ENCODE data around the gene GPATCH3.
"Not testable (repeated sequence)": the region's sequence is repeated elsewhere in the genome, so short reads cannot be mapped to it uniquely, and the experiment has no call there.

Gene GPATCH3, protein sequence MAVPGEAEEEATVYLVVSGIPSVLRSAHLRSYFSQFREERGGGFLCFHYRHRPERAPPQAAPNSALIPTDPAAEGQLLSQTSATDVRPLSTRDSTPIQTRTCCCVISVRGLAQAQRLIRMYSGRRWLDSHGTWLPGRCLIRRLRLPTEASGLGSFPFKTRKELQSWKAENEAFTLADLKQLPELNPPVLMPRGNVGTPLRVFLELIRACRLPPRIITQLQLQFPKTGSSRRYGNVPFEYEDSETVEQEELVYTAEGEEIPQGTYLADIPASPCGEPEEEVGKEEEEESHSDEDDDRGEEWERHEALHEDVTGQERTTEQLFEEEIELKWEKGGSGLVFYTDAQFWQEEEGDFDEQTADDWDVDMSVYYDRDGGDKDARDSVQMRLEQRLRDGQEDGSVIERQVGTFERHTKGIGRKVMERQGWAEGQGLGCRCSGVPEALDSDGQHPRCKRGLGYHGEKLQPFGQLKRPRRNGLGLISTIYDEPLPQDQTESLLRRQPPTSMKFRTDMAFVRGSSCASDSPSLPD

DNA sequence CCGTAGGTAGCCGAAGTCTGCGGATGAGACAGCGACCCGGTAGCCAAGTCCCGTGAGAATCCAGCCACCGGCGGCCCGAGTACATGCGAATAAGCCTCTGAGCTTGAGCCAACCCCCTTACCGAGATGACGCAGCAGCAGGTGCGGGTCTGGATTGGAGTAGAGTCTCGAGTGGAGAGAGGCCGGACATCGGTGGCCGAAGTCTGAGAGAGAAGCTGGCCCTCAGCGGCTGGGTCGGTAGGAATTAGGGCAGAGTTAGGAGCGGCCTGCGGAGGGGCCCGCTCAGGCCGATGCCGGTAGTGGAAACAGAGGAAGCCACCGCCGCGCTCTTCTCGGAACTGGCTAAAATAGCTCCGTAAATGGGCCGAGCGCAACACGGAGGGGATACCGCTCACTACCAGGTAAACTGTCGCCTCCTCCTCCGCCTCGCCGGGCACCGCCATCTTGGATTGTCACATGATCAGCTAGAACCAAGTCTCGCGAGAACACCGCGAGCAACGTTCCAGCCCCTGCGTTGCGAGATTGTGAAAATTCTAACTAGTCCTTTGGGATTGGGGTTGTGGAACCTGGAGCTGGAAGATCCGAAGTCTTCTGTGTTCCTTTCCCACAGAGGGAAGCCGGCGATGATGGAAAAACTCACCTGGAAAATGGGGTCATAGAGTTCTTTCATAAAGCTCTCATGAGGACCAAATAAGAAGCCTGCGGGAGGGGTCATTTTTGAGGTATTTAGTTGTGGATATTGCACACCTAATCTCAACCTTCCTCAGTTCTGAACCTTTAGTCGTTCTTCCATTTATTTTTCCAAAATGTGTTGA lies at the start of gene GPATCH3:
Gene GPATCH3, minus strand, starts transcription at position 467 of the 814 bp plus-strand sequence. Its CDS starts 25 bp downstream, at position 442.
- peak; percentile 92 to 97 for DNase-seq

DNA sequence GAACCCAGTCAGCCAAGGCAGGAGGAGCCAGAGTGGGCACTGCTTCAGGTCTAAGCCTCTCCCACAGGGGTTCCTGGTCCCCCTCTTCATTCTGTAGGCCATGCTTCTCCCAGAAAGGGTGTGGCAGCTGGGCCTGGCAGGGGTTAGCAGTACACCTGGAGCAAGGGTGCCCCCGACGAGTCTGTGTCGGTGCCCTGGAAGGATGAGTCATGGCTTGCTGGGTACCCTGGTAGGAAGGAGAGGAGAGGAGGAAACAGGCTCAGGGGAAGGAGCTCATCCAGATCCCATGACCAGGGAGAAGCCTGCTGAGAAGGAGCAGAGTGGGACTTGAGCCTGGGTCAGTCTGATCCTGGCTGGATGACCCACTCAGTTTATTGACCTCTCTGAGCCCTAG lies 49.7 kb upstream of the GPATCH3 start:
- DNase-seq, result no peak

DNA sequence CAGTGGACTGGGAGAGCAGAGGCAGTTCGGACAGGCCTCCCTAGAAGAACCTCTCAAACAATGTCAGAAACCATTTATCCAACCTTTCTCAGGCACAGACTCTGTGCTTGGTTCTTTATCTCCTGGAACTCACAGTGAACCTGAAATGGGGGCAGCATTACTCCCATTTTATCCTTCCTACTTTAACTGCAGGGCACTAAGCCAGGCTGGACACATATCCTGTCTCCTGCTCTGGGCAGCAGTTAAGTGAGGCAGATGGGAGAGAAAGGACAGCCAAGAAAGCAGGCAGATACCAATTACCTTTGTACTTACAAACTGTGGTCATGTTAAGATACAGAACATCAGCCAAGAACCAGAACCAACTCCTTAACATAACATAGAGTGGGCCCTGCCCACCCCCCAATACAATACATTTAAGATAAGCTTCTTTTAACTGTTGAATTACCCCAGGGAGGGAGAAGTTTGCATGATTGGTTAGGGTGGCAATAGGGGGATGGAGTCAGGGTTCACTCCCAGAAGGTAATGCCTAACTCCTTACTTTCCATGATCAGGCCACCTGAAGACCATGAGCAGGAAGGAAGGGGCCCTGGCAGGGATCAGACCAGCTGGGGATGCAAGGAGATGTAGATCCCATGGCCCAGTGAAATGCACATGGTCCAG lies 49.1 kb upstream of the GPATCH3 start:
- peak in 1 of 2 experiments; percentile 19 for DNase-seq

DNA sequence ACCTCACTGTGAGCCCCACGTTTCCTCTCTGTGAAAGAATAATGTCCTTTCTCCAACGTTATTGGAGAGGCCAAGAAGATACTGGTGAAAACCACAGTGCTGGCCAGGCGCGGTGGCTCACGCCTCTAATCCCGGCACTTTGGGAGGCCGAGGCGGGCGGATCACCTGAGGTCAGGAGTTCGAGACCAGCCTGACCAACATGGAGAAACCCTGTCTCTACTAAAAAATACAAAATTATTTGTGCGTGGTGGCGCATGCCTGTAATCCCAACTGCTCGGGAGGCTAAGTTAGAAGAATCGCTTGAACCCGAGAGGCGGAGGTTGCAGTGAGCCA lies 48.4 kb upstream of the GPATCH3 start:
- DNase-seq, result not testable (repeated sequence)

DNA sequence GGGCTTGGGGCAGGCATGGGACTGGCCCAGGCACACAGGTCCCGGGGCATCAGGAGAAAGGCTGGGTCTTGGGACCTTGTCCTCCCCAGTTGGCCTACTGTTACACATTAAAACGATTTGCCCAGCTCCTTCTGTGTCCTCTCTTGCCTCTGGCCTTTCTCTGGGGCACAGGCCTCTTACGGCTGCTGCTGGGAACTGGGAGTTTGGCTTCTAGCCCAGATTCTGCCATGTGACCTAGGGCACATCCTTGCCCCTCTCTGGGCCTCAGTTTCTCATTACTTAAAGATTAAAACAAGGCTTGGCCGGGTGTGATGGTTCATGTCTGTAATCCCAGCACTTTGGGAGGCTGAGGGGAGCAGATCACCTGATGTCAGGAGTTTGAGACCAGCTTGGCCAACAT lies 46.0 kb upstream of the GPATCH3 start:
- no peak for DNase-seq

DNA sequence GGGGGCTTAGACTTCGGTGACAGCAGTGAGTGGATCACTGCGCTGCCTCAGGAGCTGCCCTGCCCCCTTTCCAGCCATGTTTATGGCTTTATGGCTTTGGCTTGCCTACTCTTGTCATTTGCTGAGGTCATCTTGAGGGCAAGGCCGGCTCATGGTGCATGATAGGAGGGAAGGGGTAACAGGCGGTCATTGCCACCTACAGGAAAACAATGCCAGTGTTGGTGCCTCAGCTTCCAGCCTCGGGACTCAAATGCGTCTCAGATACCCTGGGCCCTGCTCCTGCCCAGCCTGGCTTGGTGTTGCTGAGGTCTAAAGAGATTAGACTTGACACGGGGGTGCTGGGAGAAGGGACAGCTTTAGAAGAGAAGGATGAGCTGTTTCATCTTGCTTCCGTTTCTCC lies 45.5 kb upstream of the GPATCH3 start:
- no peak for DNase-seq

DNA sequence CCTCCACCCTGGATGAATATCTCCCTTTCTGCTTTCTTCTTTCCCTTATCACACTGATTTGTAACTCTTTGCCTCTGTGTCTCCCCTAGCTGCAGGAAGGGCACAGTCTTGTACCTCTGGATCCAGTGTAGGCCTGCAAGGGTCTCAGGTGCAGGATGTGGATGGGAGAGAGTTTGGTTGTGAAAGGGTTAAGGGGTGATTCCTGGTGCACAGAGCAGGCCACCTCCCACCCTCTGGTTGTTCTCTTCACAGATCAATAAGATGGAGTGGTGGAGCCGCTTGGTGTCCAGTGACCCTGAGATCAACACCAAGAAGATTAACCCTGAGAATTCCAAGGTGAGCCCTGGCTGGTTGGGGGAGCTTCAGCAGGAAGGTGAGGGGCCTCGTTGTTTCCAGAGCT lies 44.9 kb upstream of the GPATCH3 start:
- DNase-seq, result no peak

DNA sequence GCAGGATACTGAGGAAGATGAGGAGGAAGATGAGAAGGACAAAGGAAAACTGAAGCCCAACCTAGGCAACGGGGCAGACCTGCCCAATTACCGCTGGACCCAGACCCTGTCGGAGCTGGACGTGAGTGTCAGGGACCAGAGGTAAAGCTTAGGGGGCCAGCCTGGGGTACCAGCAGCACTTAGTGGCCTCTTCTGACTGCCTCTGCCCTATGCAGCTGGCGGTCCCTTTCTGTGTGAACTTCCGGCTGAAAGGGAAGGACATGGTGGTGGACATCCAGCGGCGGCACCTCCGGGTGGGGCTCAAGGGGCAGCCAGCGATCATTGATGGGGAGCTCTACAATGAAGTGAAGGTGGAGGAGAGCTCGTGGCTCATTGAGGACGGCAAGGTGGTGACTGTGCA lies 42.4 kb upstream of the GPATCH3 start:
- no peak for DNase-seq

DNA sequence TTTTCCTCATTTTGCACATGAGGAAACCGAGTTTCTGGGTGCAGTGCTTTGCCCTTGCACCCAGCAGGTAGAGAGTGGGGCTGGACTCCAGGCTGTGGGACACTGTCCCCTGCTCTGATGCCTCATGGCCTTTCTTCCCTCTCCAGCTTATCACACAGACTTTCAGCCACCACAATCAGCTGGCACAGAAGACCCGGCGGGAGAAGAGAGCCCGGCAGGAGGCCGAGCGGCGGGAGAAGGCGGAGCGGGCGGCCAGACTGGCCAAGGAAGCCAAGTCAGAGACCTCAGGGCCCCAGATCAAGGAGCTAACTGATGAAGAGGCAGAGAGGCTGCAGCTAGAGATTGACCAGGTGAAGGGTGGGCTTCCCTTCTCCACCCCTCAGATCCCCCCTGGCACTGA lies 41.0 kb upstream of the GPATCH3 start:
- DNase-seq, result no peak

DNA sequence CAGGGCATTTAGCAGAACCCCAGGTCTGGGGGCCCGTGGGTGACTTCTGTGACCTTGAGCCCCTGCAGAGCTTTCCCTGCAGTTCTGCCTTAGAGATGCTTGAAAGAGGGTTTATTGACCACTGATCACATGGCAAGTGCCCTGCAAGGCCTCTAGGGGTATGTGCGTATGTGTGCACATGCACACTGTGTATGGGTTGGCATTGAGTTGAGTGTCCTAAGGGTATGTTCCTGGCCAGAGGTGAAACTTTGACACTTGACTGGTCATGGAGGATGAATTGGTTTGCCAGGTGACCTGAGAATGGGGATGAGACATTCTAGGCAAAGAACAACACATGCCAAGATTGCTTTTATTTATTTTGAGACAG lies 38.4 kb upstream of the GPATCH3 start:
- DNase-seq, result no peak

DNA sequence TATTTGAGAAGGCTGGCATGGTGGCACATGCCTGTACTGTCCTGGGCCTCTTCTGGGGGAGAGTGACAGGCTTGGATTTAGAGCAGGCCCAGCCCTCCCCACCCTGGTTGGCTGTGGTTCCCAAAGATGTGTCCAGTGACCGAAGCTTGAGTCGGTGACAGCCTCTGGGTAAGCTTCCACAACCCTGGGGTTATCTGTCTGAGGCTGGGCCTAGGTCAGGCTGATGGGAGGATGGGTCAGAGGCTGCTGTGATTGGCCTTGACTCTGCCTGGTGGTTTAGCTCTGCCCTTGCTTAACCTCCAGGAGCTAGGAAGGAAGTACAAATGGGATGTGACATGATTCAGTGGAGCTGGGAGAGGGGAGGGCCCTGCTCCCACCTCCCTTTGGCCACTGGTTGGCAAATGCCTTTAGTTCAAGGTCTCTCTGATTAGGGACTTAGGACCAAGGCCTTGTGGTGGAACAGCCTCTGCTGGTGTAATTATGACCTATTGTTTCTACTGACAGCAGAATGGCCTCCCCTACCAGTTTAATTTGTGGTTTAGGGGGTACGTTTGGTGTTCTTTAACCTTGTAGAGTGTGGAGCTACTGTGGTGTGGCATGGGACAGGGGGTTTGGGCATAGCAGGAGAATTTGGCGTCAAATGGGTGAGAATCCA lies 37.9 kb upstream of the GPATCH3 start:
- no peak for DNase-seq

DNA sequence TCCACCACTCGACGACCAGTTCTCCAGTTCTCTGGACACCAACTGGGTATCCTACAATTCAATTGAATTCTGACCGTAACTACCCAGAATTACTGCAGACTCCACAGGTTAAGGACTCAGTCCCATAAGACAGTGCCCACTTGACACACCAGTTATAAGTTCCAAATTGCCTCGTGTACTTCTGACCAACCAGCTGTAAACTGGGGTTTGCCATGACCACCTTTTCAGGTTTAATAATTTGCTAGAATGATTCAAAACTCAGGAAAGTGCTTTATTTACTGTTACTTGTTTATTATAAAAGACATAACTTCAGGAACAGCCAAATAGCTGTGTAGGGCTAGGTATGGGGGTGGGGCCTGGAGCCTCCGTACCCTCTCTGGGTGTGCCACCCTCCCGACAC lies 36.6 kb upstream of the GPATCH3 start:
- DNase-seq, result no peak

DNA sequence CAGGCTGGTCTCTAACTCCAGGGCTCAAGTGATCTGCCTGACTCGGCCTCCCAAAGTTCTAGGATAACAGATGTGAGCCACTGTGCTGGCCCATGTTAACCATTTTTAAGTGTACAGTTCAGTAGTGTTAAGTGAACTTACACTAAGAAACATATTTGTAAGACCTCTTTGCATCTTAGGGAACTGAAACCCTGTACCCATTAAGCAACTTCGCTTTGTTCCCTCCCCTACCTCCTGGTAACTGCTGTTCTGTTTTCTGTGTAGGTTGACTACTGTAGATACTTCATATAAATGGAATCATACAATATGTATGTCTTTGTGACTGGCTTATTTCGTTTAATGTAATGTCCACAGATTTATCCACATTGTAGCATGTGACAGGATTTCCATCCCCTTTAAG lies 32.3 kb upstream of the GPATCH3 start:
- DNase-seq, result no peak

DNA sequence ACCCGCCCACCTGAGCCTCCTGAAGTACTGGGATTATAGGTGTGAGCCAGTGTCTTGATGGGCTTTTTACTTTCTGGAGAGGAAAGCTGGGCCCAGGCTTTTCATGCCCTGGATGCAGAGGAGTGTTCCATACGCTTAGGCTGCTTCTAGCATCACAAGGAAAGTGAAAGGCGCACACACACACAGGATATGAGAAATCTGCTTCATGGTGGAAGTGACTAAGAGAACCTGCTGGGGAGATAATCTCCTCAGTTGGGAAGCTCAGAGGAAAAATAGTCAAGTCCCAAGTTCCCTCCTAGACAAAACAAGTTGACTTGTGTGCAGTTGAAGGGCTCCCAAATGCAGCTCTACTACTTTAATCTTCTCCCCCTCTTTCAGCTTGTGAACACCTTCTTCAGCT lies 23.4 kb upstream of the GPATCH3 start:
- no peak for DNase-seq

DNA sequence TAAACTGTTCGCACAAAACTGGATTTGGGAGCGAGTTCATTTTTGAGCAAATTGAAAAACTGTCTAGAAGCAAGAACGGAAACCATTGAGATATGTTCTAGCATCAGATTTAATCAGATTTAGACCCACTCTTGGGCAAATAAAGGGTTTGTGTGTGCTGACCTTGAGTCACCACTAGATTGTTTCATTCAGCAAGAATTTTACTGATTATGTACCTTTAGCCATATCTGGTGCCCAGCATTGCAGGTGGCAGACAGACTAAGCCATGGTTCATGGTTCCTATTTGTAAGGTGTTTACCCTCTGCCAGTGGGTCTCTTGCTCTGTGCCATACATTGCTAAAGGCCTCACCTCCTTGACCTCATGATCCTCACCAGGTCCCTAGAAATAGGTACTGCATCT lies 22.6 kb upstream of the GPATCH3 start:
- no peak for DNase-seq

DNA sequence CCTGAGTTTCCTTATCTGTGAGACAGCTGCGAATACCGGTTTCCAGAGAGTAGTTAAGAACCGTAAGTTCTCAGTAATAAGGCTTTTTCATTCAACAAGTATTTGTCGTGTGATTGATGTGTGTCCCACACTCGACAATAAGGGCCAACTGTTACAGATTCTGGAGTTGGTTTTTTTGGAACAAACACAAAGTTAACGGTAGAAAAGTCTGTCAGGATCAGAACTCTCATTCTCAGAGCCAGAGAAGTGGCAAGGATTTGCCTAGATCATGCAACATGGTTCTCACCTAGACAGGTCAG lies 22.1 kb upstream of the GPATCH3 start:
- DNase-seq, result no peak

DNA sequence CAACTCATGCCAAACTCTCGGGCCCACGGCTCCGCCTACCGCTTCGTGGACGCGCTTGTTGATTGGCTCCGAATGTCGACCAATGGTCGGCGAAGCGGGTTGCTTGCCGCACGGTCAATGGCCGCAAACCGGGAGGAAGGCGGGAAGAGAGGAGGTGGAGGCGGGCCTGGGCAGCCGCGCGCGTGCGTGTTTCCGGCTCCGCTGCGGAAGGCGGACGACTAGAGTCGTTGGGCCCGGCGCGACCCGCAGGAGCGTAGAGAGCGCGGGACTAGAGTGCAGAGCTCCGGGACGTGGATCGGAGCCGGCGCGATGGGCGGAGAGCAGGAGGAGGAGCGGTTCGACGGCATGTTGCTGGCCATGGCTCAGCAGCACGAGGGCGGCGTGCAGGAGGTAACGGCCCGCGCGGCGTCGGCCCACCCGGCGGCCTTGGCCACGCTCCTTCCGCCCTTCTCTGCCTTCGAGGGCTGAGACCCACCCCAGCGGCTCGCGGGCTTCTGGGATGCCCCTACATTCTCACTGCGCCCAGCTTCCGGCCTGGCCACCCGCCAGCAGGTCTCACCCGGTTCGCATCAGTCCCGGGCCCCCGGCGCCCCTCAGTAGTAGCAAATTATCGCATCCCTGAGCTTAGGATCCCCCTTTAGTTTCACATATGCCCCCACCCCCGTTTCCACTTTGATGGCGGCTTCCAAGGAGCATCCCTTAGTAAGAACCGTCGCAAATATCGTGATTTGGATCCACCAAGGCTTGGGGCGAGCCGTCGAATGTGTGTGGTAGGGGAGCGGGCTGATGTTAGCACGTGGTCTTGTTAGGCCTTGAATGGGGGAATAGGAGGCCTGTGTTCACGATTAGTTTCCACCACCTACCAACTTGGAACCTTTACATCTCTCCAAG lies 21.5 kb upstream of the GPATCH3 start, which contains the start of gene NUDC:
Gene NUDC, plus strand, starts transcription at position 204 of the 891 bp plus-strand sequence. Its CDS starts 106 bp downstream, at position 310.
- DNase-seq, result peak; percentile 92 to 98

DNA sequence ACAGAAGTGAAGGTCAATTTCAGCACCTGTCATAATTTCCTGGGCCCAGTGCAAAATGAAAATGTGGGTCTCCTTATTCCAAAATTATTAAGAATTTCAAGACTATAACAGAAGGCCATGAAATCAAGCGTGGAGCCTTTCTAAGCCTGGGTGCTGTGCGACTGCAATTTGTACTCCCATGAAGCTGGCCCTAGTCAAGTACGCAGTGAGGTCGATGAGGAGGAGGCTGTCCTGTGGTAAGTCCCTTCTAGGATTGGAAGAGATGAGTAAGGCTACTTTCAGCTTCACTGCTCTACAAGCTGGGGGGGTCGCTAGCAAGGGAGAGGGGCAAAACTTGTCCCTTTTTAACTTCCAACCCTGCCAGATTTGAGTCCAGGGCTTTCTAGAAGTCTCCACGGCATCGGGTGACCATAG lies 20.9 kb upstream of the GPATCH3 start:
- no peak for DNase-seq

DNA sequence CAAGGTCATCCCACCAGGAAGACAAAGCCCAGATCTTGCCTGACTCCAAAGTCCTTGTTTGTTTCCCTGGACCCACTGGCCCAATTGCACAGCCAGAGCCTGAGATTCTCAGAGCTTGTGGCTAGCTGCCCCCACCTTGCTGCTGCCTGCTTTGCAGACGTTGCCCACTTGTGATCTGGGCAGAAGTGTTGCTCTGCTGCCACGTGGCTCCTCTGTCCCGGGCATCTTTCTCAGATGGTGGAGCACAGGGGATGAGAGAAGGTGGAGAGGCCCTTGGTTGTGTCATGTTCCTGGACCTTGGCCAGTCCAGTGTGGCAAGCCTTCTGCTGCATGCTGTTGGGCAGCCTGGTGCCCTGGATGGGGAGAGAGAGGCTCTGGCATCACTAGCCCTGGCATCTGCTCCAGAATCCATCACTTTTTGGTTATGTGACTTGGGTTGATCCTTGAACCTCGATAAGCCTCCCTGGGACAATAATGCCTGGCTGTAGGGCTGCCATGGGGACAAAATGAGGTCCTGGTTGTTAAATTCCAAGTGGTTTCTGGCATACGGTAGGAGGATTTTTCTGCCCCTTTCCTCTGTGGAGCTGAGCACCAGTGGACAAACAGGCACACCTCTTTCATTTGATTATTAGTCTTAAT lies 15.1 kb upstream of the GPATCH3 start:
- peak in 1 of 2 experiments; percentile 17 for DNase-seq

DNA sequence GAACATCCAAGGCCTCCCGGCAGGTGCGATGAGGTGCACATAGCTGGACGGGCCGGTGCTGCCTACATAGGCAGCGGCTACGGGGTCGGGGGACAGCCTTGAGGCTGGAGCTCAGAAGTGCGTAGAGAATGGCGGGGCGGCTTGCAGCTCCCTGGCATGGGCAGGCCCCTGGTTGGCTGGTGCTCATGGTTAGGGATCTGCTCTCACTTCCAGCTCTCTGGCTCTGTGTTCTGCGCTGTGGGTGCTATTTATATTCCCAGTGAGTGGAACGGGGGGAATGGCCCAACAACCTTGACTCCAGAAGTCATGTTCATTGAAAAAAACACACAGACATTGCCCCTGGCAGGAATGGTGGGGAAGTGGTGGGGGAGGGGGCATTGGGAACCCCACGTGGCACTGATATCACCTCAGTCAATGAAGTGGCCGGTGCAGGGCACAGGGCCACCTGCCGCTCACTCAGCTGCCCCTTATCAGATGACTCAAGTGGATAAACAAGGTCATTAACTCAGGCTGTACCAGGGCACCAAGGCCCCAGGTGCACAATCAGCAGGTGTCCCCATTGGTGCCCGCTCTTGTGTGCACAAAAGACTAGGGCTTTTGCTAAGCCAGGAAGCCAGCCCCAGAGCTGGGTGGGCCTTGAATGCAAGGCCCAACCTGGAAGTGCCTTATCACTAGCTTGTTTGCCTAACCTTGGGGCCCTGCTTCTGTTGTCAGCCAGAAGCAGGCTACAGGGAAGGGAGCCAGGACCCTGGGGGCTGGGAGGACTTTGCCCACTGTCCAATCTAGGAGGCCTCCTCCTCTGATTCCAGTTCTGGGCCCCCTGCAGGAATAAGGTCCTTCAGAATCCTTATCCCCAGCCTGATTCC lies 13.7 kb upstream of the GPATCH3 start, which contains the start of gene NR0B2:
Gene NR0B2, minus strand, starts transcription at position 222 of the 866 bp plus-strand sequence. Its CDS starts 35 bp downstream, at position 187.
- no peak for DNase-seq
